ENCODE results near the gene ITIH4.

Gene ITIH4

GRCh38 chr3:52805270-52806039 is 25.0 kb downstream of the ITIH4 start:
- no peak overlapping the region for H3K4ac ChIP-seq (ENCODE audit: low read depth, low read length)
- no peak overlapping the region for H2AFZ ChIP-seq (ENCODE audit: insufficient read depth, low read length, poor library complexity)
- no peak overlapping the region for H2BK12ac ChIP-seq (ENCODE audit: low read length)
- H3K36me3 ChIP-seq (ENCODE audit: control insufficient read depth in 1 of 2, insufficient read depth in 2 of 2, low read length in 2 of 2): no peaks in the 10 kb centered on the region
- H3K27me3 ChIP-seq (ENCODE audit: insufficient read depth, low read length): no peaks in the 10 kb centered on the region
- H3K9ac ChIP-seq (ENCODE audit: low read length): no peak overlapping the region
- H3K9me3 ChIP-seq (ENCODE audit: insufficient read depth, low read depth, low read length): peaks cover 4% of the 10 kb centered on the region
- no CpG with 5 or more reads among the region's 19 CpGs for WGBS (ENCODE audit: extremely low coverage, insufficient coverage, insufficient read length)
- DNase-seq: no peak
- no peak overlapping the region for H3K4me3 ChIP-seq (ENCODE audit: low read depth, low read length)
- H2AK5ac ChIP-seq (ENCODE audit: low read length): no peak overlapping the region
- no peaks in the 10 kb centered on the region for H3K4me1 ChIP-seq (ENCODE audit: control insufficient read depth in 1 of 2, insufficient read depth in 2 of 2, low read length in 2 of 2)
- no peak overlapping the region for H3K27ac ChIP-seq (ENCODE audit: low read depth, low read length)
- no peak overlapping the region for H2BK5ac ChIP-seq (ENCODE audit: low read depth, low read length, poor library complexity)
- no peak overlapping the region for H3K4me2 ChIP-seq (ENCODE audit: low read length)
- no peak overlapping the region for H3K23ac ChIP-seq (ENCODE audit: low read length)
- no peak overlapping the region for H3K14ac ChIP-seq (ENCODE audit: low read length)
- H3K18ac ChIP-seq (ENCODE audit: low read length): no peak overlapping the region
- H3K79me1 ChIP-seq (ENCODE audit: low read length): no peaks in the 10 kb centered on the region
- no peak overlapping the region for H4K8ac ChIP-seq (ENCODE audit: low read depth, low read length)
- no peaks in the 10 kb centered on the region for H3K79me2 ChIP-seq (ENCODE audit: control insufficient read depth, insufficient read depth, low read length, poor library complexity)
- H4K91ac ChIP-seq (ENCODE audit: low read depth, low read length): no peak overlapping the region
- no peak overlapping the region for H4K12ac ChIP-seq (ENCODE audit: low read depth, low read length)
- H2BK120ac ChIP-seq (ENCODE audit: insufficient read depth, low read length, poor library complexity): no peak overlapping the region

GRCh38 chr3:52801839-52802238 is 28.6 kb downstream of the ITIH4 start:
- WGBS (ENCODE audit: extremely low coverage, insufficient coverage, insufficient read length): no CpG with 5 or more reads among the region's 5 CpGs
- Histone ChIP-seq H2BK5ac (ENCODE audit: low read depth, low read length, poor library complexity) (no peak overlapping the region), H2BK12ac (ENCODE audit: low read length) (no peak overlapping the region), H3K9me3 (ENCODE audit: insufficient read depth, low read depth, low read length) (no peaks in the 10 kb centered on the region), H3K27ac (ENCODE audit: low read depth, low read length) (no peak overlapping the region), H3K4ac (ENCODE audit: low read depth, low read length) (no peak overlapping the region), H4K8ac (ENCODE audit: low read depth, low read length) (no peak overlapping the region), H3K23ac (ENCODE audit: low read length) (no peak overlapping the region), H2AFZ (ENCODE audit: insufficient read depth, low read length, poor library complexity) (no peak overlapping the region), H3K79me2 (ENCODE audit: control insufficient read depth, insufficient read depth, low read length, poor library complexity) (no peaks in the 10 kb centered on the region), H3K79me1 (ENCODE audit: low read length) (no peaks in the 10 kb centered on the region), H3K9ac (ENCODE audit: low read length) (no peak overlapping the region), H3K14ac (ENCODE audit: low read length) (no peak overlapping the region), H3K27me3 (ENCODE audit: insufficient read depth, low read length) (no peaks in the 10 kb centered on the region), H4K91ac (ENCODE audit: low read depth, low read length) (no peak overlapping the region), H2BK120ac (ENCODE audit: insufficient read depth, low read length, poor library complexity) (no peak overlapping the region), H3K4me3 (ENCODE audit: low read depth, low read length) (no peak overlapping the region), H4K12ac (ENCODE audit: low read depth, low read length) (no peak overlapping the region), H3K36me3 (ENCODE audit: control insufficient read depth in 1 of 2, insufficient read depth in 2 of 2, low read length in 2 of 2) (no peaks in the 10 kb centered on the region), H2AK5ac (ENCODE audit: low read length) (no peak overlapping the region), H3K18ac (ENCODE audit: low read length) (no peak overlapping the region), H3K4me2 (ENCODE audit: low read length) (no peak overlapping the region), H3K4me1 (ENCODE audit: control insufficient read depth in 1 of 2, insufficient read depth in 2 of 2, low read length in 2 of 2) (peaks cover 0 to 3% of the 10 kb centered on the region in 2 experiments)
- DNase-seq: no peak

GRCh38 chr3:52800079-52800478 is 30.4 kb downstream of the ITIH4 start:
- Histone ChIP-seq H2BK120ac (ENCODE audit: insufficient read depth, low read length, poor library complexity) (no peak overlapping the region), H3K4me3 (ENCODE audit: low read depth, low read length) (no peak overlapping the region), H2AK5ac (ENCODE audit: low read length) (no peak overlapping the region), H3K36me3 (ENCODE audit: control insufficient read depth in 1 of 2, insufficient read depth in 2 of 2, low read length in 2 of 2) (no peaks in the 10 kb centered on the region), H3K4me2 (ENCODE audit: low read length) (no peak overlapping the region), H4K12ac (ENCODE audit: low read depth, low read length) (no peak overlapping the region), H2BK12ac (ENCODE audit: low read length) (no peak overlapping the region), H3K9me3 (ENCODE audit: insufficient read depth, low read depth, low read length) (no peaks in the 10 kb centered on the region), H2AFZ (ENCODE audit: insufficient read depth, low read length, poor library complexity) (no peak overlapping the region), H3K18ac (ENCODE audit: low read length) (no peak overlapping the region), H3K79me1 (ENCODE audit: low read length) (no peaks in the 10 kb centered on the region), H3K27me3 (ENCODE audit: insufficient read depth, low read length) (no peaks in the 10 kb centered on the region), H2BK5ac (ENCODE audit: low read depth, low read length, poor library complexity) (no peak overlapping the region), H3K27ac (ENCODE audit: low read depth, low read length) (no peak overlapping the region), H3K79me2 (ENCODE audit: control insufficient read depth, insufficient read depth, low read length, poor library complexity) (no peaks in the 10 kb centered on the region), H4K8ac (ENCODE audit: low read depth, low read length) (no peak overlapping the region), H3K4ac (ENCODE audit: low read depth, low read length) (no peak overlapping the region), H3K4me1 (ENCODE audit: control insufficient read depth in 1 of 2, insufficient read depth in 2 of 2, low read length in 2 of 2) (peaks cover 0 to 3% of the 10 kb centered on the region in 2 experiments), H4K91ac (ENCODE audit: low read depth, low read length) (no peak overlapping the region), H3K9ac (ENCODE audit: low read length) (no peak overlapping the region), H3K23ac (ENCODE audit: low read length) (no peak overlapping the region), H3K14ac (ENCODE audit: low read length) (no peak overlapping the region)
- no peak for DNase-seq
- WGBS (ENCODE audit: extremely low coverage, insufficient coverage, insufficient read length): no CpG with 5 or more reads among the region's 7 CpGs

GRCh38 chr3:52798978-52799476 is 31.4 kb downstream of the ITIH4 start:
- H3K4me2 ChIP-seq (ENCODE audit: low read length): no peak overlapping the region
- no peak overlapping the region for H4K12ac ChIP-seq (ENCODE audit: low read depth, low read length)
- no peak overlapping the region for H3K4ac ChIP-seq (ENCODE audit: low read depth, low read length)
- H3K9me3 ChIP-seq (ENCODE audit: insufficient read depth, low read depth, low read length): no peaks in the 10 kb centered on the region
- no peak overlapping the region for H2BK12ac ChIP-seq (ENCODE audit: low read length)
- H2AFZ ChIP-seq (ENCODE audit: insufficient read depth, low read length, poor library complexity): no peak overlapping the region
- H4K8ac ChIP-seq (ENCODE audit: low read depth, low read length): no peak overlapping the region
- no CpG with 5 or more reads among the region's 14 CpGs for WGBS (ENCODE audit: extremely low coverage, insufficient coverage, insufficient read length)
- no peak overlapping the region for H4K91ac ChIP-seq (ENCODE audit: low read depth, low read length)
- no peak overlapping the region for H3K9ac ChIP-seq (ENCODE audit: low read length)
- H2BK5ac ChIP-seq (ENCODE audit: low read depth, low read length, poor library complexity): no peak overlapping the region
- no peak overlapping the region for H3K14ac ChIP-seq (ENCODE audit: low read length)
- peak; percentile 96 to 97 for DNase-seq
- H2BK120ac ChIP-seq (ENCODE audit: insufficient read depth, low read length, poor library complexity): no peak overlapping the region
- H3K36me3 ChIP-seq (ENCODE audit: control insufficient read depth in 1 of 2, insufficient read depth in 2 of 2, low read length in 2 of 2): no peaks in the 10 kb centered on the region
- no peak overlapping the region for H3K23ac ChIP-seq (ENCODE audit: low read length)
- H3K4me3 ChIP-seq (ENCODE audit: low read depth, low read length): no peak overlapping the region
- no peaks in the 10 kb centered on the region for H3K27me3 ChIP-seq (ENCODE audit: insufficient read depth, low read length)
- no peak overlapping the region for H3K18ac ChIP-seq (ENCODE audit: low read length)
- no peaks in the 10 kb centered on the region for H3K79me2 ChIP-seq (ENCODE audit: control insufficient read depth, insufficient read depth, low read length, poor library complexity)
- no peak overlapping the region for H2AK5ac ChIP-seq (ENCODE audit: low read length)
- no peaks in the 10 kb centered on the region for H3K79me1 ChIP-seq (ENCODE audit: low read length)
- H3K4me1 ChIP-seq (ENCODE audit: control insufficient read depth in 1 of 2, insufficient read depth in 2 of 2, low read length in 2 of 2): peaks cover 0 to 3% of the 10 kb centered on the region in 2 experiments
- H3K27ac ChIP-seq (ENCODE audit: low read depth, low read length): no peak overlapping the region

Measured in trophoblast cell (in vitro differentiated cells and primary cell).